ENCODE measurements around the gene GLS2.

GRCh38 chr12:56448860-56449621 is 38.9 kb downstream of the GLS2 start, which contains the start of gene TIMELESS:
- TF ChIP-seq CTCF (conservative IDR thresholded peaks at IDR 0.05; ENCODE audit: low read length) (no peak), EZH2phosphoT487 (IDR thresholded peaks at IDR 0.05; ENCODE audit: borderline replicate concordance) (no peak)

Data from Loucy (cell line).